T-helper 17 cell (primary cell): ENCODE data around the gene TNFRSF13B. TPM values are rescaled to one million over a fixed set of nuclear protein-coding genes. Genes with fewer than 3 reads are reported as not detected.
"Not testable (repeated sequence)": the region's sequence is repeated elsewhere in the genome, so short reads cannot be mapped to it uniquely, and the experiment has no call there.

ENCODE experiments used
- ATAC-seq: fragments of 150-1000 bp; cut with Tn5 transposase; 2 replicates; pipeline ENCODE4 v1.10.0; 2021; ENCODE audit warnings: mild to moderate bottlenecking, moderate library complexity
- DNase-seq, 3 donors: peaks; one replicate each; pipeline versions ENCODE4 v3.0.0 to v3.0.0-alpha.2; 2020 to 2021
- H3K9me3 ChIP-seq: one replicate; pipeline ENCODE4 v1.7.0; 2013; ENCODE audit warnings: low read length, mild to moderate bottlenecking; ENCODE audit not compliant: control insufficient read depth, poor library complexity, severe bottlenecking
- H3K27ac Mint-ChIP-seq: one replicate; pipeline ENCODE4 v1.8.0; 2022; ENCODE audit warnings: mild to moderate bottlenecking, moderate library complexity, mixed read lengths
- H3K27me3 Mint-ChIP-seq: one replicate; pipeline ENCODE4 v1.8.0; 2022; ENCODE audit warnings: mixed read lengths
- H3K36me3 Mint-ChIP-seq: one replicate; pipeline ENCODE4 v1.8.0; 2022; ENCODE audit warnings: low read depth, mixed read lengths
- H3K4me1 Mint-ChIP-seq: one replicate; pipeline ENCODE4 v1.8.0; 2022; ENCODE audit warnings: mild to moderate bottlenecking, mixed read lengths
- H3K4me3 Mint-ChIP-seq: one replicate; pipeline ENCODE4 v1.8.0; 2022; ENCODE audit warnings: mild to moderate bottlenecking, moderate library complexity, mixed read lengths
- total RNA-seq, 4 donors: library from RNA in 2 of 4; stranded (reverse) in 2 of 4; gene quantifications; one replicate each; pipeline ENCODE4 v1.2.3 and lab custom pipeline; 2022 to 2026

TNFRSF13B gene
- 1 to 10 TPM in 1 of 2 donors, not detected in 1; 1.1 TPM for total RNA-seq
- total RNA-seq (lab: John Stamatoyannopoulos, UW) = 0 to 0.45 reads per million in 2 donors

GRCh38 chr17:16971458-16972338, at the start of gene TNFRSF13B:
Gene TNFRSF13B, minus strand, starts transcription at chr17:16972118. Its CDS starts 43 bp downstream, at chr17:16972075.
- H3K27me3 Mint-ChIP-seq = peaks cover 8% of the 10 kb centered on the region

GRCh38 chr17:17021194-17021863, 49.4 kb upstream of the TNFRSF13B start:
- no peak for DNase-seq
- H3K4me1 Mint-ChIP-seq = peaks cover 19% of the 10 kb centered on the region
- no peak overlapping the region for H3K4me3 Mint-ChIP-seq
- H3K36me3 Mint-ChIP-seq = no peaks in the 10 kb centered on the region
- H3K27me3 Mint-ChIP-seq = no peaks in the 10 kb centered on the region
- no peaks in the 10 kb centered on the region for H3K9me3 ChIP-seq
- H3K27ac Mint-ChIP-seq = no peak overlapping the region
- no peak for ATAC-seq

More at GRCh38 chr17:16971458-16972338, at the start of gene TNFRSF13B:
- no peak within 1 kb of the TSS for H3K27ac Mint-ChIP-seq
- H3K4me1 Mint-ChIP-seq = peaks cover 7% of the 10 kb centered on the region
- ATAC-seq = no peak
- peaks cover 3% of the 10 kb centered on the region for H3K36me3 Mint-ChIP-seq
- DNase-seq = no peak
- peak within 1 kb of the TSS; percentile 64 for H3K4me3 Mint-ChIP-seq
- no peaks in the 10 kb centered on the region for H3K9me3 ChIP-seq

GRCh38 chr17:17020821-17021193, 48.9 kb upstream of the TNFRSF13B start:
- Mint-ChIP-seq H3K36me3 (no peaks in the 10 kb centered on the region), H3K4me3 (no peak overlapping the region), H3K27ac (no peak overlapping the region), H3K27me3 (no peaks in the 10 kb centered on the region), H3K4me1 (peaks cover 24% of the 10 kb centered on the region)
- ATAC-seq (no peak), DNase-seq (no peak)
- H3K9me3 ChIP-seq = no peaks in the 10 kb centered on the region

GRCh38 chr17:17019891-17020456, 48.1 kb upstream of the TNFRSF13B start:
- no peaks in the 10 kb centered on the region for H3K36me3 Mint-ChIP-seq
- DNase-seq (no peak), ATAC-seq (no peak)
- no peaks in the 10 kb centered on the region for H3K9me3 ChIP-seq
- H3K4me3 Mint-ChIP-seq = no peak overlapping the region
- H3K27me3 Mint-ChIP-seq = no peaks in the 10 kb centered on the region
- no peak overlapping the region for H3K27ac Mint-ChIP-seq
- peaks cover 33% of the 10 kb centered on the region for H3K4me1 Mint-ChIP-seq

- Mint-ChIP-seq H3K4me3 (no peak overlapping the region), H3K36me3 (no peaks in the 10 kb centered on the region), H3K27me3 (no peaks in the 10 kb centered on the region), H3K4me1 (peaks cover 35% of the 10 kb centered on the region), H3K27ac (peak overlapping the region; percentile 11)
- H3K9me3 ChIP-seq = no peaks in the 10 kb centered on the region
- DNase-seq (no peak), ATAC-seq (no peak)
Measured at GRCh38 chr17:17019430-17019762, 47.5 kb upstream of the TNFRSF13B start.

- Mint-ChIP-seq H3K36me3 (no peaks in the 10 kb centered on the region), H3K4me3 (no peak overlapping the region), H3K27ac (peak overlapping the region; percentile 11), H3K4me1 (peaks cover 35% of the 10 kb centered on the region), H3K27me3 (no peaks in the 10 kb centered on the region)
- H3K9me3 ChIP-seq = no peaks in the 10 kb centered on the region
- DNase-seq (no peak), ATAC-seq (no peak)
Measured at GRCh38 chr17:17018612-17019429, 46.9 kb upstream of the TNFRSF13B start.

- Mint-ChIP-seq H3K4me3 (peak overlapping the region; percentile 74), H3K27me3 (no peaks in the 10 kb centered on the region), H3K27ac (no peak overlapping the region), H3K36me3 (no peaks in the 10 kb centered on the region), H3K4me1 (peaks cover 35% of the 10 kb centered on the region)
- ATAC-seq (no peak), DNase-seq (no peak)
- no peaks in the 10 kb centered on the region for H3K9me3 ChIP-seq
Measured at GRCh38 chr17:17018021-17018441, 46.1 kb upstream of the TNFRSF13B start.

- DNase-seq (no peak), ATAC-seq (no peak)
- no peaks in the 10 kb centered on the region for H3K36me3 Mint-ChIP-seq
- H3K9me3 ChIP-seq = no peaks in the 10 kb centered on the region
- no peak overlapping the region for H3K4me3 Mint-ChIP-seq
- H3K27me3 Mint-ChIP-seq = no peaks in the 10 kb centered on the region
- peaks cover 35% of the 10 kb centered on the region for H3K4me1 Mint-ChIP-seq
- H3K27ac Mint-ChIP-seq = peak overlapping the region; percentile 77
Measured at GRCh38 chr17:17017343-17018014, 45.6 kb upstream of the TNFRSF13B start.

GRCh38 chr17:17016199-17017197, 44.6 kb upstream of the TNFRSF13B start:
- H3K4me3 Mint-ChIP-seq = peak overlapping the region; percentile 33
- H3K9me3 ChIP-seq, H3K27me3 Mint-ChIP-seq, DNase-seq, H3K36me3 Mint-ChIP-seq: not testable (repeated sequence)
- ATAC-seq = peak; percentile 50
- peaks cover 35% of the 10 kb centered on the region for H3K4me1 Mint-ChIP-seq
- H3K27ac Mint-ChIP-seq = peak overlapping the region; percentile 77

GRCh38 chr17:17015230-17015629, 43.3 kb upstream of the TNFRSF13B start:
- H3K9me3 ChIP-seq = no peaks in the 10 kb centered on the region
- no peak overlapping the region for H3K27ac Mint-ChIP-seq
- peaks cover 35% of the 10 kb centered on the region for H3K4me1 Mint-ChIP-seq
- H3K27me3 Mint-ChIP-seq = no peaks in the 10 kb centered on the region
- DNase-seq = no peak
- H3K4me3 Mint-ChIP-seq = no peak overlapping the region
- no peak for ATAC-seq
- no peaks in the 10 kb centered on the region for H3K36me3 Mint-ChIP-seq

GRCh38 chr17:17014748-17015124, 42.8 kb upstream of the TNFRSF13B start:
- not testable (repeated sequence) for DNase-seq, H3K36me3 Mint-ChIP-seq, H3K9me3 ChIP-seq, H3K27ac Mint-ChIP-seq, H3K4me3 Mint-ChIP-seq, H3K27me3 Mint-ChIP-seq, ATAC-seq
- H3K4me1 Mint-ChIP-seq = peaks cover 35% of the 10 kb centered on the region
